ENCODE results near the gene C1QBP.
"Not testable (repeated sequence)": the region's sequence is repeated elsewhere in the genome, so short reads cannot be mapped to it uniquely, and the experiment has no call there.

The C1QBP gene, protein sequence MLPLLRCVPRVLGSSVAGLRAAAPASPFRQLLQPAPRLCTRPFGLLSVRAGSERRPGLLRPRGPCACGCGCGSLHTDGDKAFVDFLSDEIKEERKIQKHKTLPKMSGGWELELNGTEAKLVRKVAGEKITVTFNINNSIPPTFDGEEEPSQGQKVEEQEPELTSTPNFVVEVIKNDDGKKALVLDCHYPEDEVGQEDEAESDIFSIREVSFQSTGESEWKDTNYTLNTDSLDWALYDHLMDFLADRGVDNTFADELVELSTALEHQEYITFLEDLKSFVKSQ

DNA sequence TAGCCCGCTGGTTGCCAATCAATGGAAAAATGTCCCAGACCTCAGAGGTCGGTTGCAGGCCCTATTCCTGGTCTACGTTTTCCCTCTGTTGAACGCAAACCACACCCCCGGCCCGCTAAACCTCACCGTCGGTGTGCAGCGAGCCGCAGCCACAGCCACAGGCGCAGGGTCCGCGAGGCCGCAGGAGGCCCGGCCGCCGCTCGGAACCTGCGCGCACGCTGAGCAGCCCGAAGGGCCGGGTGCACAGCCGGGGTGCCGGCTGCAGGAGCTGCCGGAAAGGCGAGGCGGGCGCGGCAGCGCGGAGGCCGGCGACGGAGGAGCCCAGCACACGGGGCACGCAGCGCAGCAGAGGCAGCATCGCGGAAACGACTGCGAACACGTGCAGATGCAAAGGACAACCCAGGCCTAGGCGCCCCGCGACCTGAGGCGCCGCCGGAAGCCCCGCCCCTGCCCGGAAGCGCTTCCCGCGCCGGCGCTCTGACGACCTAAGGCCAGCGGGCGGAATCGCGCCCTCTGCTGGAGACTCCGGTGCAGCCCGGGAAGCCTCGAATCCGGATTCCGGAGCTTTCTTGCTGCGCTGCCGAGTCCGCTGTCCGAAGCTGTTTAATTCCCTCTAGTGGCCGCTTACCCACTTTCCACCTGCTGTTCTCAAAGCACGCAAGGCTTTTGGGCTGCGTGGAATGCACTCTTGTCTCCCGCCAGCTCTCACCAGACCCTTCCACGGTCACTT is at the start of gene C1QBP:
Gene C1QBP, minus strand, starts transcription at position 440 of the 730 bp plus-strand sequence. Its CDS starts 82 bp downstream, at position 358.
- DNase-seq (ENCODE audit: low read depth), result peak; percentile 92

DNA sequence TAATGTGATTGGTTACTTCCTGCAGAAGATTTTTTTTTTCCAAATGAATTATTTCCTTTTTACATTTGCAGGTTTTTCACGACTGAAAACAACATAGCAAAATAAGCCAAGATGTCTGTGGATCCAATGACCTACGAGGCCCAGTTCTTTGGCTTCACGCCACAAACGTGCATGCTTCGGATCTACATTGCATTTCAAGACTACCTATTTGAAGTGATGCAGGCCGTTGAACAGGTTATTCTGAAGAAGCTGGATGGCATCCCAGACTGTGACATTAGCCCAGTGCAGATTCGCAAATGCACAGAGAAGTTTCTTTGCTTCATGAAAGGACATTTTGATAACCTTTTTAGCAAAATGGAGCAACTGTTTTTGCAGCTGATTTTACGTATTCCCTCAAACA is 49.8 kb upstream of the C1QBP start:
- DNase-seq (ENCODE audit: low read depth), result no peak

DNA sequence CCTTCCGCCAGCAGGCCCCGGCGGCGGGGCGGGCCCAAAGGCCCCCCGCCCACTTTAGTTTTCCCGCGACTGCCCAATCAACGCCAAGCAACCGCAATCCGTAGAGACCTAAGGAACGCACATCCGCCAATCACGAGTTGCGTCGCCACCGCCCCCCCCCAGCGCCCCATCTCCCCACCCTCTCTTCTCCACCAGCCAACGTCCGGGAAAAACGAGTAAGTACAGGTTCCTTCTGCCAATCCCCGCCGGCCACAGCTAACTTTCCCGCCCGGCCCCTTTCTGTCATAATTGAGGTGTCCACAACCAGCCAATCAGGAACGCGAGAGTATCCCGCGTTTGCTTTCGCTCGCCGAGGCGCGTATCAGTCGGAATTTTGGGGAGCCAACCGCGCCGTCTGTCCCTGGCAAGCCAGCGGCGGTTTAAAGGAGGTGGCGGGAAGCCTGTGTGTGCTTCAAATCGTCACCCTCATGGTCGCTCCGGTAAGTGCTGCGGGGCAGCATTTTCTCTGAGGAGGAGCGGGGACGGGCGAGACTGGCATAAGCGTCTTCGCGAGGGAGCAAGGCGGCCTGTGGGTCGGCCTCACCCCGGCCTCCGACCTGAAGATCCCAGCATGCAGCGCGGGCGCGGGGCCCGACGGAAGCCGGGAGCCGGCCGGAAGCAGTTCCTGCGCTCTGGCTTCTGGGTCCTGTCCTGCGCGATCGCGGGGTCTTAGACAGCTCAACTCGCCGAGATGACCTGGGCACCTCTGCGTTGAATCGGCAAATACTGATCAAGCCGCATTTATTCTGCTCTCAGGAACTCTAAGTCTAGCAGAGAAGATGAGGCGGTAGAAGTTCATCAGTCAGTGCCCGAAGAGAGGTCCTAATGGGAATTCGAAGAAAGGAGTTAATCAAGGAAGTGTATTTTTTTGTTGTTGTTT is 47.5 kb upstream of the C1QBP start, which contains the start of gene MIS12:
Gene MIS12, plus strand, starts transcription at position 361 of the 919 bp plus-strand sequence. CDS start 2,297 bp downstream, outside the sequence.
- peak; percentile 93 for DNase-seq (ENCODE audit: low read depth)

DNA sequence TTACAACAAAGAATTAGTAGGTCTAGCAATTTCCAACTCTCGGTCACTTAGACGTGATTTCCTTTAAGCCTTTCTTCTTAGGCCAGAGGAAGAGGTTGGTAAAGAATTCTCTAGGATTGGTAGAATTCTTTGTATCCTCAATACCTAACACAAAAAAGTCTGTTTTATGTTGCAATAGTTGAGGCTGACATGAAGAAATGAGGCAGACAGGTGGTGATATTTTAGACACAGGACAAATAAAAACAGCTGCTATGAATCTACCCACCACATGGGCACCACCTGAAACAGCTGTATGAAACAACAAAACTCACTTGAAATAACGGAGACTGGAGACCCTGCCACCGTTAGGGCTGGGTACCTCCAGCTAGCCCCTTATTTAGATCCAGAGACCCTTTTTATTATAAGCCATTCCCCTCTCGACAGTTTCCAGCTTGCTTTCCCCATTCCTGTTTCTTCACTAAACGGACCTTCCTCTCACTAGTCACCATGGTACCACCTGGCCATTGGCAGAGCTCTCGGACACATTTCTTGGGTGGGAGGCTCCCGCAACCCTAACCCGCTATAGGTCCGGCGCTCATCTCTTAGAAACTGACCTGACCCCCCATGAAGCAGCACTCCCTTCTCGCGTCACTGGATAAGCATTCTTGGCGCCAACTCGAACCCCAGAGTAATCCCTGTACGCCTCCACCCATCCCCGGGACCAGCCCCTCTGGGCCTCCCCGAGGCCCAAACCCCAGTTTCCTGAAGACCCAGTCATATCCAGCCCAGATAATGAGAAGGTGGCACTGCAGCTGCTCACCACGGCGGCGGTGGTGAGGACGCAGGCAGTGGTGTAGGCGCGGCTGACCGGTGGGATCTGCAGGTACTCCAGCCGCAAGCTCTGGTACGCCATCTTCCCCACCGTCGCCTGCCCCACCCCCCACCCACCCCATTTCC is 46.6 kb upstream of the C1QBP start, which contains the start of gene DERL2:
Gene DERL2, minus strand, starts transcription at position 909 of the 936 bp plus-strand sequence. Its CDS starts 17 bp downstream, at position 892.
- DNase-seq (ENCODE audit: low read depth), result no peak

DNA sequence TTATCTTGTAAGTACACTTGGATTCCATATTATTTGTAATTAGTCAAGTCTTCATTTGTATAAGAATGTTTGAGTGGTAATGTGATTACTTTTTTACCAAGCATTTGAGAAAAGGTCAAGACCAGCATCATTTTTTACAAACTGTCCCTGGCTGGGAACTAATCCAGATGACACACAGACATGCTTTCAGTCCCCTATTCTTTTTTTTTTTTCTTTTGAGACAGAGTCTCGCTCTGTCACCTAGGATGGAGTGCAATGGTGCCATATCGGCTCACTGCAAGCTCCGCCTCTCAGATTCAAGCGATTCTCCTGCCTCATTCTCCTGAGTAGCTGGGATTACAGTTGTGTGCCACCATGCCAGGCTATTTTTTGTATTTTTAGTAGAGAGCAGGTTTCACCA is 42.5 kb upstream of the C1QBP start:
- DNase-seq (ENCODE audit: low read depth), result no peak

DNA sequence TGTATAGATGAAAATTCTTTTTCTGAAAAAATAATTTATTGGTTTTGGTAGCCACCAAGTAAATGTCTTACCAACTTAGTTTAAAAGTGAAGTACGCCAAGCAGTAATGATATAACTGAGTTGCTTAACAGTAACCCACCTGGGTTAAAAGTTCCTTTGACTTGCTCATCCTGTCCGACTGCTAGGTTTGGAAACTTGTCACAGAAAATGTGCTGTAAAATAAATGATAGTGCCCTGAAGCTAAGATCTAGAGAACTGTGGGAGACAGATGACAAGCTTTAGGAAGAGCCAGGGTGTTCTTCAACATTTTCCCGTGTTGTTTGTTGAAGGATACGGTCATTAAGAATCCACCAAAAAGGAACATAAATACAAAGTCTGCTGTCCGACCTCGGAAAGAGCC is 42.0 kb upstream of the C1QBP start:
- no peak for DNase-seq (ENCODE audit: low read depth)

DNA sequence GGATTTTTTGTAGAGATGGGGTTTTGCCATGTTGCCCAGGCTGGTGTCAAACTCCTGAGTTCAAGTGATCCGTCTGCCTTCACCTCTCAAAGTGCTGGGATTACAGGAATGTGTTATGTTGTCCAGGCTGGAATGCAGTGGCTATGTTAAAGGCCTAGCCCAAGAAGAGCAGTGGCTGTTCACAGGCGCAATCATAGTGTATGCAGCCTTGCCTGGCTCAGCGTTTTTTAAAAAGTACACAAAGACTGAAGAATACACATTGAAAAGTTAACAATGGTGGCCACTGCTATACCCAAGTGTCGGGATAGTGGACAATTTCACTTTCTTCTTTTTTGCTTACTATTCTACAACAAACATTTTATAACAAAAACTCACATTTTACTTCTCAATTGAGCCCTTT is 40.0 kb upstream of the C1QBP start:
- no peak for DNase-seq (ENCODE audit: low read depth)

DNA sequence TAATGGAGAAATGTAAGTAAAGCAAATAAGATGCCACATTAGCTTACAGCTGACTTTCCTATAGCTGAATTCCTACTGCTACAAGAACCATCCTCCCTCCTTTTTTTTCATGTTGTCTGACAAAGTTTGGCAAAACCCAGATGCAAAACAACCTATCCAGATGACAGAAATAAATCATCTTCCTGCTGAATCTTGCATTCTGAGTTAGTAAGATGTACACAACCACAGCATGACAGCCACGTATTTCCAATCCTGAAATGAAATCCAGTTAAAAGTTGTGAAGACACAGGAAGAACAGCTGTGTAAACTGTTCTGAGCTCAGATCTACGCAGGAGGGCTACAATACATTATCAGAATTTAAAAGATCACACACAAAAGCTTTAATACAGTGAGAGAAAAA is 35.0 kb upstream of the C1QBP start:
- no peak for DNase-seq (ENCODE audit: low read depth)

DNA sequence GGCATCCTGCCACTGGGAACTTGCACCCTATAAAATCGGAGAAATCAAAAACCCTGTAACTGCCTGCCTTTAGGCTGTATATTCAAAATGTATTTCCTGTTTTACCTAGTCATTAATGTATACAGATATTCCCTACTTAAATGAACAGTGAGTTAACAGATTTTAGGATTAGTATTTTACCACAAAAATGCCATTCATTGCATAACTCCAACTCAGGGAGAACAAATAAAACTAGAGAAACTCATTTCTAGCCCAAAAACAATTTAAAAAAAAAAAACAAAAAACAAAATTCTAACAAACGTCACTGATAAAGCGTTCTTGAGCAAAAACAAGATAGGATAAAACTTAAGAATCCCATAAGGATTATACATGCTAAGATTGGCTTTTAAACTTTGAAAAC is 33.6 kb upstream of the C1QBP start:
- DNase-seq (ENCODE audit: low read depth), result no peak

DNA sequence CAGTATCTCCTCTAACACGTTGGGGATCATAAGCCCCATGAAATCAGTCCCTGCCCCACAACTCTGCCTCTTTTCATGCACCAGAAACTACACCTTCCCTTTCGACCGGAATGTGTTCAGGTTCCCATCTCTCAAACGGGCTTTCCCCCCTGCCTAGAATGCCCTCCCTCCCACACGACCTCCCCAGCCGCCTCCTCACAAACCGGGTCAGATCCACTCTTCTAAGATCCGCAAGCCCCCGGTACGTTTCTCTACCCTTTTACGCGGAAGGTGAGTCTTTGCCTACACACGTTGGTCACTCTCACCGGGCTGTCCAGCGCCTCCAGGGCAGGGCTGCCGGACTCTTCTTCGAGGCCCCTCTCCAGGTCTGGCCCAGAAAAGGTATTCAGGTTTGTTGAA is 29.1 kb upstream of the C1QBP start:
- no peak for DNase-seq (ENCODE audit: low read depth)

DNA sequence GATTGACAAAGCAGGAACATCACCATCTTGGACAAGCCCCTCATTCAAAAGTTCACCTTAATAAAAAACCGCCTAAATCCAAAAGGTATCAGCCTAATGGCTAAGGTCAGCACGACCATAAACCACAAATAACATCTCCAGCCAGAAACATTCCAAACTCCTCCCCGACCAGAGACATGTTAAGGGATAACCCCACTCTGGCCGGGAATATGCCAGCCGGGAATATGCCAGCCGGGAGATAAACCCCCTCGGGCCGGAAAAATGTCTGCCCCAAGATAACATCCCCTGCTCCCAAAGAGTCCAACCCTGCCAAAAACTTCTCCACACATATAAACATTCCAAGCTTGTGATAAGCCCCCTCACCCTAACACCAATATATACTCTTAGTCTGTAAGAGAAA is 28.5 kb upstream of the C1QBP start:
- DNase-seq (ENCODE audit: low read depth), result no peak

DNA sequence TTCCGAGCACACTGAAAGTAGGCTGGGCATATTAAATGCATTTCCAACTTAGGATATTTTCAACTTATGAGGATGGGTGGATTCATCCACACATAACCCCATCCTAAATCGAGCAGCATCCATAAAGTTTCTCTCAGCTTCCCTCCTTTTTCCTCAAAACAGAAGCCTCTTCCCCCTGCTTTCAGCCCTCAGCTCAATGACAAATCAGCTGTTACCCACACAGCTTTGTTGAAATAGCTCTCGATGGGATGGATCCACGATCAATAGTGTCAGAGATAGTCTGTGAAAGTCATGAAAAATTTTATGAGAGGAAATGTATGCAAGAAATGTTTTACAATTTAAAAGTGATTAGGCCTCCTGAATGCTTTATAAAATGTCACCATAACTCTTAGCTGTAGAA is 27.3 kb upstream of the C1QBP start:
- DNase-seq (ENCODE audit: low read depth), result no peak

DNA sequence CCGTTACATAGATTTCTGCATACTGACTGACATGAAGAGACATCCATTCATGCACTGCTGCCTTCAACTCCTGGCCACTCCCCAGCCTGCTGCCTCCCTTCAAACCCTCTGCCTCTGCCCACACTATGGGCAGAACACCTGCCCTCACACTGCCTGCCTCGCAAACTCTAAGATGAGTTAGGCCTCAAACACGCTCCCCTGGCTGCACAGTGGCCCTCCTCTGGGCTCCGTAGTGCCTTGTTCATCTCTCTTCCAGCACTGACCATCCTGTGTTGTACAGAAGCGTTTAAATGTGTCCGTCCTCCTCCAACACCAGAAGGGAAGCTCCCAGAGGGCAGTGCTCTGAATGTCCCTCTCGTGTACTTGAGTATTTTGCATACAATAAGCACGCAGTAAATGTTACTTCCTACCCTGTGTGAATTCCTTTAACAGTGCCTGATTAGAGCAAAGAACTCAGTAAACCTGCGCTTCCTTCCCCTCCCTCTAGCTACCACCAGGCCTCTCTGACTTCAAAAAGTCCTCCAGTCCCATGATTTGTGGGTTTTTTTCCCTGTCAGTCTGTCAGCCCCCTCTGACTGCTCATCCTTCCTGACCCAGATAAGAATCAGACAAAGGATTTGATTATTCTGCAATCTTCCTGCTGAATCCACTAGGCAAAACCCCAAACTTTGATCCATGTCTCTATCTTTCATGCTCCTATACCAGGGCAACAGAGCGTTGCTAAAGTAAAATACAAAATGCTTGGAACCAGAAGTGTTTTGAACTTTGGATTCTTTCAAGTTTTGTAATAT is 26.0 kb upstream of the C1QBP start:
- no peak for DNase-seq (ENCODE audit: low read depth)

DNA sequence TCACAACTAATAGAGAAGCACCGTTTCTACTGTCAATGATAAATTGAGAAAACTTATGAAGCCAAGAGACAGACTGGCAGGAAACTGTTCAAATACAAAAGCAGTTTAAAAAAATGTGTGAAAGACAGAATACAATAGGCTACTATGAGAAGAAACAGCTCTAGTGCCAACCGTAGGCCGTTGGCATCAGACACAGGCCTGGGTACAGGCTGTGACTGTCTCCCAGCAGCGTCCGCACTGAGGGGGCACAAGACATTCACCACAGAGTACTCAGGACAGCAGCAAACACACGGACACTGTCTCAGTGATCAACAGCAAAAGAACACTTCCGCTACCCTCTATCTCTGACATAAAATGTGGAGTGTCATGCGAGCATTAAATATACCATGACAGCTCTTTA is 7.8 kb upstream of the C1QBP start:
- no peak for DNase-seq (ENCODE audit: low read depth)

DNA sequence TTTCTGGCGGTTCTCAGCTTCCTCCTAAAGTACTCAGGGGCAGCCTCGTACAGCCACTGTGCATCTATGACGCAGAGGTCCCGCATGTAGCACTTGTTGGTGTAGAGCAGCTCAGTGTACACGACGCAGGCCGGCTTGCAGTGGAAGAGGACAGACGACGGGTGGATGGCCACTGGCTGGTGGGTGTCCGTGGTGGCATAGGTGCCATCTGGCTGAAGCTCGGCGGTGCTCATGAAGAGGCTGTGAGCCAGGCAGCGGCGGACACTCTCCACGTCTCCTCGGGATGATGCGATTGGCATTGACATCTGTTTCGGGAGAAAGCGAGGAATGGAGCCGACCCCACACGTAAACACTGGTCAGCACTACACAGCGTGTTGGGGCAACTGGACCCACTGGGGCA is 5.3 kb upstream of the C1QBP start:
- DNase-seq (ENCODE audit: low read depth), result no peak

DNA sequence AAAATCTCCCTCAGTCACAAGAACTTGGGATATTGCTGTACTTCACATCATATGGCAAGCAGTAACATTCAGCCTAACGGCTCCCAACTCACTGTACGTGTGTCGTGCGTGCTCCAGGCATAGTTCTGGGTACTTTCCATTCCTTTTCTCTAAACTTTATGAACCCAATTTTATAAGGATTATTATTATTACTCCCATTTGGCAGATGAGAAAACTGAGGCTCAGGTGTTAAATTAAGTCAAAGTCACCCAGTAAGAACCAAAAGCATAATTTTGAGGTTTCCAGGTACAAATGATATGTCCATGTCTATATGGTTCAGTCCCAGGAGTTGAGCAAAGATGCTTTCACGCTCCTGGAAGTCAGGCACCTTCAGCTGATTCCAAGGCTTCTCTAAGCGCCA is 4.8 kb upstream of the C1QBP start:
- DNase-seq (ENCODE audit: low read depth), result no peak

DNA sequence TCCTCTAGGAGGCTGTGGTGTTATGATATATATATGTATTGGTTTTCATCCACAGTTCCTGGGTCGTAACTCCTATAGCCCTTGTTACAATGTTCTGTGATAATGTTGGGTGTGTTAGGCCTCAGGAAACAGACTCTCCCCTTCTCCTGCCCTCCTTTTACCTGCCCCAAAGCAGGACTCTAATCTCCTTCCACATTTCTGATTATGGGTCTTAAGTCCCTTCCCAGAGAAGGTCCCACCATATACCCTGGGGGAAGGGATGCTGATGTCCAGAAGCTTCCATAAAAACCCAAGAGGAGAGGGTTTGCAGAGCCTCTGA is 450 bp upstream of the C1QBP start:
- DNase-seq (ENCODE audit: low read depth), result no peak

DNA sequence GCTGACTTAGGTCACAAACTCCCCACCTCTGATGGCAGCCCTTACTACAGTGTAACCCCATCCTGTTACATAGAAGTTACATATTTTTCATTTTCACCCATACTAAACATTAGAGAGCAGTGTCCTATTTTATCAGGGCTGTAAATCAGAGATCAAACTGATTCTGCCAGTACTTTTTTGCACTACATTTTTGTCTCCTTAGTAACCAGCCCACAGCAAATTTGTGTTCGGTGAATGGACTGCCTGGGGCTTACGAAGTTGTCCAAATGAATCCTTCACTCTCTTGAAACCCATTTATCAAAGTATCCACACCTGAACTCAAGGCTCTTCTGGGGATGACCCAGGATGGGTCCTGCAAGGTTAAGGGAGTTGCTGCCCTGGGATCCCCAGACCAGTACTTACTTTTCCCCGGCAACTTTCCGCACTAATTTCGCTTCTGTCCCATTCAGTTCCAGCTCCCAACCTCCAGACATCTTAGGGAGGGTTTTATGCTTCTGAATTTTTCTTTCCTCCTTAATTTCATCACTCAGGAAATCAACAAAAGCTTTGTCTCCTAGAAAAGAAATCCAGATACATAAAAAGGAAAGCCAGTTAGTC is 1.1 kb downstream of the C1QBP start:
- DNase-seq (ENCODE audit: low read depth), result no peak

DNA sequence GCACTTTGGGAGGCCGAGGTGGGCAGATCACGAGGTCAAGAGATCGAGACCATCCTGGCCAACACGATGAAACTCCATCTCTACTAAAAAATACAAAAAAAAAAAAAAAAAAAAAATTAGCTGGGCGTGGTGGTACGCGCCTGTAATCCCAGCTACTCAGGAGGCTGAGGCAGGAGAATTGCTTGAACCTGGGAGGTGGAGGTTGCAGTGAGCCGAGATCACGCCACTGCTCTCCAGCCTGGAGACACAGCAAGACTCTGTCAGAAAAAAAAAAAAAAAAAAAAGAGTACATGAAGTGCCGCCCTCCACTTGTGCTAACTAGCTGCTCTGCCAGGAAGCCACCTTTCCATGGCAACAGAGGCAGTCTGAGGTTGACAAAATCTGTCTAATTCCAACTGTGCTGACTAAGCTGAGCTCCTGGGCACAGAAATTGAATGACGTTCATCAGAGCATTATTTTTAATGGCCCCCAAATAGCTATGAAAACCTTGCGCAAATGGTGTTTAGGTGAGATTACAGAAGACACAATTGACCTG is 3.1 kb downstream of the C1QBP start:
- DNase-seq (ENCODE audit: low read depth), result not testable (repeated sequence)

DNA sequence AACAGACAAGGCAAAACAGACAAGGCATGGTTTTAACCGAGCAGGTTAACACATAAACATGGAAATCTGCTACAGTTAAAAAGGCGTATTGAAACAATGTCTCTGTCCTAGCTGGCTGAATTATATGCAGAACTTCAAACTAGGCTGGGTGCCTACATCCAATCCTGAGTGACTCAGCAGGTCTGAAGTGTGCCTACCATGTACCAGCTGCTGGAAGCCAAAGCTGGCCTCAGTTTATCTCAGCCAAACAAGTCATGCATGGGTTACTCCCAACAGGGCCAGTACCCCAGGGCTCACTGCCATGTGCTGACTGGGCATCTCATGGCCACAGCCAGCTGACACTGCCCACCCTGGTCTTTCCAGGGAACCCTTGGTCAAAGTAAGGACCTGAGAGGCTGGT is 4.0 kb downstream of the C1QBP start:
- DNase-seq (ENCODE audit: low read depth), result no peak
